CD14-positive monocyte (primary cell): ENCODE results near the gene SNCAIP. TPM values are rescaled to one million over a fixed set of nuclear protein-coding genes. Genes with fewer than 3 reads are reported as not detected.

Experiments used
- DNase-seq, 3 donors: peaks; one replicate each; pipeline ENCODE4 v3.0.0-alpha.2; 2011 to 2022
- H2AFZ ChIP-seq: 2 replicates; pipeline ENCODE4 v1.6.0; 2012; ENCODE audit warnings: mild to moderate bottlenecking, low read depth, low read length, inconsistent platforms; ENCODE audit not compliant: insufficient read depth, poor library complexity, severe bottlenecking
- H3K27ac ChIP-seq, 2 donors: 1 replicate in 1 of 2; 2 replicates in 1 of 2; pipeline ENCODE4 v1.5.1; 2012 to 2013; ENCODE audit warnings: low read length in 2 of 2, control low read depth in 1 of 2, inconsistent platforms in 1 of 2, low read depth in 1 of 2, mild to moderate bottlenecking in 1 of 2
- H3K27me3 ChIP-seq, 2 donors: one replicate each; pipeline versions ENCODE4 v1.6.0 to v1.6.1; 2011 to 2013; ENCODE audit warnings: low read length in 2 of 2; ENCODE audit not compliant: control insufficient read depth in 2 of 2, insufficient read depth in 2 of 2
- H3K36me3 ChIP-seq, 2 donors: replicated peaks in 1 of 2; 1 replicate in 1 of 2; 2 replicates in 1 of 2; pipeline versions ENCODE4 v1.5.1 to v1.6.1; 2012 to 2013; ENCODE audit warnings: low read length in 2 of 2, control low read depth in 1 of 2, inconsistent platforms in 1 of 2, mild to moderate bottlenecking in 1 of 2; ENCODE audit not compliant: insufficient read depth in 2 of 2, control insufficient read depth in 1 of 2
- H3K4me1 ChIP-seq, 2 donors: 1 replicate in 1 of 2; 2 replicates in 1 of 2; pipeline versions ENCODE4 v1.5.1 to v1.6.1; 2012 to 2013; ENCODE audit warnings: low read length in 2 of 2, control low read depth in 1 of 2, inconsistent platforms in 1 of 2, mild to moderate bottlenecking in 1 of 2, moderate library complexity in 1 of 2; ENCODE audit not compliant: insufficient read depth in 2 of 2, control insufficient read depth in 1 of 2
- H3K4me2 ChIP-seq: replicated peaks from 2 replicates; pipeline ENCODE3; 2012; ENCODE audit warnings: low read length, moderate library complexity, mild to moderate bottlenecking; ENCODE audit not compliant: poor library complexity, severe bottlenecking; ENCODE audit errors: extremely low read depth
- H3K4me3 ChIP-seq, 3 experiments: fragments of 200-600 bp in 1 of 3; sonication (generic) in 1 of 3; replicated peaks in 1 of 3; 1 replicate in 2 of 3; 2 replicates in 1 of 3; pipeline ENCODE4 v1.5.1; 2011 to 2013; ENCODE audit warnings: low read length in 3 of 3, mild to moderate bottlenecking in 3 of 3, control low read depth in 2 of 3, low read depth in 2 of 3, inconsistent platforms in 1 of 3, moderate library complexity in 1 of 3
- H3K79me2 ChIP-seq: 2 replicates; pipeline ENCODE4 v1.6.0; 2012; ENCODE audit warnings: mild to moderate bottlenecking, control low read depth, inconsistent platforms, low read length, moderate library complexity; ENCODE audit not compliant: insufficient read depth
- H3K9ac ChIP-seq: 2 replicates; pipeline ENCODE4 v1.6.0; 2017; ENCODE audit warnings: low read length, mild to moderate bottlenecking; ENCODE audit not compliant: insufficient read depth, poor library complexity, severe bottlenecking
- H3K9me3 ChIP-seq, 2 donors: replicated peaks in 1 of 2; 1 replicate in 1 of 2; 2 replicates in 1 of 2; pipeline versions ENCODE4 v1.5.1 to v1.6.1; 2012 to 2013; ENCODE audit warnings: low read length in 2 of 2, control low read depth in 1 of 2; ENCODE audit not compliant: control insufficient read depth in 1 of 2, insufficient read depth in 1 of 2
- H4K20me1 ChIP-seq: 2 replicates; pipeline ENCODE4 v1.6.0; 2012; ENCODE audit warnings: mild to moderate bottlenecking, low read length, control low read depth, moderate library complexity; ENCODE audit not compliant: insufficient read depth
- H3K27ac Mint-ChIP-seq, 7 donors: one replicate each; pipeline ENCODE4 v1.8.0; 2020; ENCODE audit warnings: mild to moderate bottlenecking in 7 of 7, mixed read lengths in 7 of 7, moderate library complexity in 6 of 7, inconsistent platforms in 2 of 7
- H3K27me3 Mint-ChIP-seq, 3 donors: one replicate each; pipeline ENCODE4 v1.8.0; 2021 to 2022; ENCODE audit warnings: low read depth in 3 of 3, mild to moderate bottlenecking in 3 of 3, mixed read lengths in 3 of 3, moderate library complexity in 3 of 3, inconsistent platforms in 1 of 3
- H3K36me3 Mint-ChIP-seq, 2 donors: one replicate each; pipeline ENCODE4 v1.8.0; 2020; ENCODE audit warnings: mixed read lengths in 2 of 2, inconsistent platforms in 1 of 2, mild to moderate bottlenecking in 1 of 2
- H3K4me1 Mint-ChIP-seq: one replicate; pipeline ENCODE4 v1.8.0; 2020; ENCODE audit warnings: mild to moderate bottlenecking, mixed read lengths
- H3K4me3 Mint-ChIP-seq, 2 donors: one replicate each; pipeline ENCODE4 v1.8.0; 2020; ENCODE audit warnings: mild to moderate bottlenecking in 2 of 2, mixed read lengths in 2 of 2, moderate library complexity in 1 of 2
- H3K9me3 Mint-ChIP-seq, 7 donors: one replicate each; pipeline ENCODE4 v1.8.0; 2020 to 2022; ENCODE audit warnings: mixed read lengths in 7 of 7, mild to moderate bottlenecking in 6 of 7, moderate library complexity in 6 of 7, inconsistent platforms in 2 of 7
- CTCF ChIP-seq: fragments of 200-600 bp; IDR thresholded peaks from one replicate; pipeline ENCODE4 v1.8.0; 2022; ENCODE audit warnings: antibody characterized with exemption, mild to moderate bottlenecking
- whole genome bisulfite sequencing: methylation state at CpG from one replicate; pipeline ENCODE4 v1.1.5; 2013; ENCODE audit warnings: missing lambda C conversion rate; ENCODE audit not compliant: insufficient coverage; 5-methylcytosine and 5-hydroxymethylcytosine counted together
- intact Hi-C, 2 donors: fragments of 100-400 bp; cut with micrococcal nuclease; formaldehyde crosslinking; loops; one replicate each; pipeline versions ENCODE4 v1.15.0 to v1.15.1; 2023
- polyA plus RNA-seq, 3 donors: library from polyadenylated mRNA; depleted of rRNA in 1 of 3; unstranded in 2 of 3; stranded (reverse) in 1 of 3; fragments of 300-500 nt in 2 of 3; fragments of >200 nt in 1 of 3; fragmentation: Illumina TruSeq in 2 of 3; gene quantifications; 1 replicate in 2 of 3; 2 replicates in 1 of 3; pipeline ENCODE4 v1.2.3, GENCODE V29; 2012 to 2021

Gene SNCAIP
- polyA plus RNA-seq, 3 donors = not detected

GRCh38 chr5:122469384-122469919 lies 157.4 kb downstream of the SNCAIP start:
- Histone ChIP-seq H3K4me3 (no peak overlapping the region), H3K27ac (no peak overlapping the region), H3K27me3 (no peaks in the 10 kb centered on the region), H3K9me3 (no peaks in the 10 kb centered on the region), H3K36me3 (no peaks in the 10 kb centered on the region), H2AFZ (no peak overlapping the region), H3K4me2 (no peak overlapping the region), H4K20me1 (no peaks in the 10 kb centered on the region), H3K4me1 (peaks cover 0 to 5% of the 10 kb centered on the region in 2 donors), H3K9ac (no peak overlapping the region), H3K79me2 (no peaks in the 10 kb centered on the region)
- TF ChIP-seq CTCF = no peak
- intact Hi-C loops = no loop called here
- DNase-seq = no peak
- Mint-ChIP-seq H3K9me3 (peaks cover 0 to 6% (median 3%) of the 10 kb centered on the region in 7 donors), H3K4me3 (no peak overlapping the region), H3K27ac (no peak overlapping the region), H3K36me3 (no peaks in the 10 kb centered on the region), H3K27me3 (peaks cover 1 to 9% (median 2%) of the 10 kb centered on the region in 3 donors), H3K4me1 (peaks cover 7% of the 10 kb centered on the region)
- WGBS = 100% methylated on average over 1 of the region's 5 CpGs

GRCh38 chr5:122470365-122470764 lies 158.3 kb downstream of the SNCAIP start:
- no peak overlapping the region for H3K27ac Mint-ChIP-seq
- DNase-seq = no peak
- H3K79me2 ChIP-seq = no peaks in the 10 kb centered on the region
- H3K4me3 ChIP-seq = no peak overlapping the region
- peaks cover 0 to 5% of the 10 kb centered on the region in 2 donors for H3K4me1 ChIP-seq
- no peak overlapping the region for H2AFZ ChIP-seq
- no peak overlapping the region for H3K9ac ChIP-seq
- no peak for TF ChIP-seq CTCF
- no peak overlapping the region for H3K4me2 ChIP-seq
- H3K27me3 Mint-ChIP-seq = peaks cover 1 to 9% (median 2%) of the 10 kb centered on the region in 3 donors
- H3K27me3 ChIP-seq = no peaks in the 10 kb centered on the region
- WGBS = 80% methylated on average over 1 of the region's 2 CpGs
- H3K9me3 ChIP-seq = no peaks in the 10 kb centered on the region
- H3K36me3 Mint-ChIP-seq = no peaks in the 10 kb centered on the region
- no peaks in the 10 kb centered on the region for H3K36me3 ChIP-seq
- peaks cover 7% of the 10 kb centered on the region for H3K4me1 Mint-ChIP-seq
- no peak overlapping the region for H3K27ac ChIP-seq
- H3K9me3 Mint-ChIP-seq = peaks cover 0 to 4% (median 3%) of the 10 kb centered on the region in 7 donors
- H4K20me1 ChIP-seq = no peaks in the 10 kb centered on the region
- intact Hi-C loops = no loop called here
- no peak overlapping the region for H3K4me3 Mint-ChIP-seq
